ENCODE data around the gene AKNA. TPM values are rescaled to one million over a fixed set of nuclear protein-coding genes. Genes with fewer than 3 reads are reported as not detected.

Gene AKNA
- total RNA-seq, 2 donors from 2014 or later = 12.2 to 15.4 TPM

- no peak overlapping the region for H3K4me3 ChIP-seq (ENCODE audit: low read length)
- H3K9me3 ChIP-seq (ENCODE audit: control insufficient read depth, low read length) = no peaks in the 10 kb centered on the region
- H3K36me3 ChIP-seq (ENCODE audit: control insufficient read depth, insufficient read depth, low read length) = no peaks in the 10 kb centered on the region
- 86 to 88% methylated on average over 4 of the region's 4 CpGs for WGBS, 2 experiments (ENCODE audit: insufficient coverage in 1 of 2, insufficient read length in 1 of 2)
- Mint-ChIP-seq H3K4me3 (no peak overlapping the region), H3K27ac (peak overlapping the region; percentile 13), H3K4me1 (peaks cover 16% of the 10 kb centered on the region), H3K36me3 (ENCODE audit: low read depth) (no peaks in the 10 kb centered on the region), H3K27me3 (ENCODE audit: insufficient read depth) (no peaks in the 10 kb centered on the region), H3K9me3 (no peaks in the 10 kb centered on the region)
- peaks cover 7% of the 10 kb centered on the region for H3K27me3 ChIP-seq (ENCODE audit: control insufficient read depth, insufficient read depth, low read length, poor library complexity, severe bottlenecking)
- no peaks in the 10 kb centered on the region for H3K4me1 ChIP-seq (ENCODE audit: control insufficient read depth, insufficient read depth, low read length)
- H3K9ac ChIP-seq (ENCODE audit: extremely low read depth, low read length, poor library complexity, severe bottlenecking) = no peak overlapping the region
- H3K27ac ChIP-seq (ENCODE audit: low read depth, low read length) = no peak overlapping the region
- TF ChIP-seq CTCF (conservative IDR thresholded peaks at IDR 0.05) = no peak
- DNase-seq = no peak
Measured at GRCh38 chr9:114399381-114399780, 11.6 kb upstream of the AKNA start.

- Mint-ChIP-seq H3K9me3 (no peaks in the 10 kb centered on the region), H3K4me3 (peak overlapping the region; percentile 65), H3K36me3 (ENCODE audit: low read depth) (no peaks in the 10 kb centered on the region), H3K27ac (peak overlapping the region; percentile 95), H3K27me3 (ENCODE audit: insufficient read depth) (no peaks in the 10 kb centered on the region), H3K4me1 (peaks cover 16% of the 10 kb centered on the region)
- no peak for TF ChIP-seq CTCF (conservative IDR thresholded peaks at IDR 0.05)
- no peaks in the 10 kb centered on the region for H3K9me3 ChIP-seq (ENCODE audit: control insufficient read depth, low read length)
- H3K36me3 ChIP-seq (ENCODE audit: control insufficient read depth, insufficient read depth, low read length) = no peaks in the 10 kb centered on the region
- H3K9ac ChIP-seq (ENCODE audit: extremely low read depth, low read length, poor library complexity, severe bottlenecking) = peak overlapping the region; percentile 83
- no peaks in the 10 kb centered on the region for H3K4me1 ChIP-seq (ENCODE audit: control insufficient read depth, insufficient read depth, low read length)
- peak; percentile 99 for DNase-seq
- peak overlapping the region; percentile 85 for H3K27ac ChIP-seq (ENCODE audit: low read depth, low read length)
- WGBS, 2 experiments (ENCODE audit: insufficient coverage in 1 of 2, insufficient read length in 1 of 2) = 0% methylated on average over 27 to 66 of the region's 66 CpGs
- peaks cover 9% of the 10 kb centered on the region for H3K27me3 ChIP-seq (ENCODE audit: control insufficient read depth, insufficient read depth, low read length, poor library complexity, severe bottlenecking)
- peak overlapping the region; percentile 83 for H3K4me3 ChIP-seq (ENCODE audit: low read length)
Measured at GRCh38 chr9:114397848-114398605, 10.2 kb upstream of the AKNA start.

- H3K9ac ChIP-seq (ENCODE audit: extremely low read depth, low read length, poor library complexity, severe bottlenecking) = peak overlapping the region; percentile 83
- H3K27me3 Mint-ChIP-seq (ENCODE audit: insufficient read depth) = no peaks in the 10 kb centered on the region
- H3K36me3 Mint-ChIP-seq (ENCODE audit: low read depth) = no peaks in the 10 kb centered on the region
- peaks cover 5% of the 10 kb centered on the region for H3K4me1 ChIP-seq (ENCODE audit: control insufficient read depth, insufficient read depth, low read length)
- peak overlapping the region; percentile 95 for H3K27ac Mint-ChIP-seq
- no peaks in the 10 kb centered on the region for H3K9me3 ChIP-seq (ENCODE audit: control insufficient read depth, low read length)
- no peaks in the 10 kb centered on the region for H3K36me3 ChIP-seq (ENCODE audit: control insufficient read depth, insufficient read depth, low read length)
- peak overlapping the region; percentile 85 for H3K27ac ChIP-seq (ENCODE audit: low read depth, low read length)
- H3K9me3 Mint-ChIP-seq = no peaks in the 10 kb centered on the region
- H3K27me3 ChIP-seq (ENCODE audit: control insufficient read depth, insufficient read depth, low read length, poor library complexity, severe bottlenecking) = peaks cover 9% of the 10 kb centered on the region
- H3K4me3 Mint-ChIP-seq = peak overlapping the region; percentile 65
- H3K4me1 Mint-ChIP-seq = peaks cover 23% of the 10 kb centered on the region
- 24 to 44% methylated on average over 9 to 14 of the region's 14 CpGs for WGBS, 2 experiments (ENCODE audit: insufficient coverage in 1 of 2, insufficient read length in 1 of 2)
- peak; percentile 40 for DNase-seq
- peak overlapping the region; percentile 83 for H3K4me3 ChIP-seq (ENCODE audit: low read length)
- TF ChIP-seq CTCF (conservative IDR thresholded peaks at IDR 0.05) = no peak
Measured at GRCh38 chr9:114397219-114397847, 9.6 kb upstream of the AKNA start.
